ENCODE results near the gene ROCK2. TPM values are rescaled to one million over a fixed set of nuclear protein-coding genes. Genes with fewer than 3 reads are reported as not detected.
A peak's percentile ranks its signal among the peaks of the same experiment; 100 is the strongest.

ROCK2 gene
- total and polyA plus RNA-seq, 2 of the 13 experiments (the other 11 are each of a cell fraction or from before 2014, with no cell fraction given), result 38.1 to 119 TPM

DNA sequence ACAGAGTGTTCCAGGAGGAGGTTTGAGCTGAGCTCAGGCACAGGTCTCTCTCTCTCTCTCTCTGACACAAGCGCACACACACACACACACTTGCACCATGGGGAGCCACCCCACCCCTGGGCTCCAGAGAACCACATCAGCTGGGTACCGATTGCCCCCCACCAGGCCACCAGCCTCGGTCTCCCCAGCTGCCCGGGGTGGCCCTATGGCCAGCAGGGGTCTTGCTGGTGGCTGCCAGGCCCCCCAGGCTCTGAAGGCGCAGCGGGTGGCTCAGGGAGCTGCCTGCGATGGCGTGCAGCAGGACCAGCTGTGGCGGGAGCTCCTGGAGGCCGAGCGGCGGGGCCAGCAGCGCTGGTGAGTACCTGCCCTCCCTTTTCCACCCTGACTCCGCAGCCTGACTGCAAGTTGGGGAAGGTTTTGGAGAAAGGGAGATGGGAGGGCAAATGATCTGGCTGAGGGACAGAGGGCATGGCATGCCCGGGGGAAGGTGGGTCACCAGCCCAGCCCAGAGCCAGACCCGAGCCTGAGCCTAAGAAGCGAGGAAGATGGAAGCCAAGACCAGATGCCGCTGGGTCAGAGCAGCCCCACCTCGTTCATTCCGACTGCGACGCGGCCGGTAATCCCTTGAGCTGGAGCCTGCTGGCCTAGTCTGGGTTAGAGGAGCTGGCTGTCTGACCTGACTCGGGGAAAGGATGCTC is 211.0 kb downstream of the ROCK2 start (continued):
- TF ChIP-seq PITX1 (CRISPR knock-in tag; IDR thresholded peaks at IDR 0.05) (peak; percentile 54; the same call in 1 of the 2 replicates), ZKSCAN1 (IDR thresholded peaks at IDR 0.05; ENCODE audit: low read length) (no peak), ZNF431 (CRISPR knock-in tag; IDR thresholded peaks at IDR 0.05; ENCODE audit: borderline replicate concordance, low read depth) (no peak), ZNF713 (CRISPR knock-in tag; IDR thresholded peaks at IDR 0.05) (0 out of 2 replicates have a peak, but pooled peaks have one; percentile 87), HNRNPLL (IDR thresholded peaks at IDR 0.05; ENCODE audit: low read depth, low read length, poor library complexity, severe bottlenecking) (peak; percentile 42), ZNF678 (CRISPR knock-in tag; IDR thresholded peaks at IDR 0.05) (no peak), ZNF253 (CRISPR knock-in tag; IDR thresholded peaks at IDR 0.05; ENCODE audit: borderline replicate concordance) (no peak), GLI4 (CRISPR knock-in tag; IDR thresholded peaks at IDR 0.05; ENCODE audit: borderline replicate concordance) (no peak), ZZZ3 (CRISPR knock-in tag; IDR thresholded peaks at IDR 0.05; ENCODE audit: borderline replicate concordance) (no peak), AGO1 (IDR thresholded peaks at IDR 0.05; ENCODE audit: low read depth, low read length, poor library complexity, severe bottlenecking) (no peak), ATF7-NPFF (CRISPR knock-in tag; IDR thresholded peaks at IDR 0.05; ENCODE audit: low read depth) (peak; percentile 51; the same call in 1 of the 2 replicates)
- TF ChIP-seq, protein P1, sequence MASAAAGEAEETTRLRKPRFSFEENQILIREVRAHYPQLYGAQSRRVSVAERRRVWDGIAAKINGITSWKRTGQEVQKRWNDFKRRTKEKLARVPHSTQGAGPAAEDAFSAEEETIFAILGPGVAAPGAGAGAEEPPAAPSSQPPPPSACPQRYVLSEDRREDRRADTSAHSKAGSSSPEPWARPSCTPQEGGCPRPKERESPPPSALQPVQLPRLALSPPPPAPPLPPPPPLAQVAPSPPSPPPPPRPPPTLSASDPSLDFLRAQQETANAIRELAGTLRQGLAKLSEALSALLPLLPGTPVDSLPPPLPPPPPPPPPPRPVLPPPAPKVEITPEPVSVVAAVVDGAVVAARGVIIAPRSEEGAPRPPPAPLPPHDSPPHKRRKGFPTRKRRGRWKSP (CRISPR knock-in tag; IDR thresholded peaks at IDR 0.05), result no peak; the same call in 1 of the 2 replicates
- TF ChIP-seq, protein P2, sequence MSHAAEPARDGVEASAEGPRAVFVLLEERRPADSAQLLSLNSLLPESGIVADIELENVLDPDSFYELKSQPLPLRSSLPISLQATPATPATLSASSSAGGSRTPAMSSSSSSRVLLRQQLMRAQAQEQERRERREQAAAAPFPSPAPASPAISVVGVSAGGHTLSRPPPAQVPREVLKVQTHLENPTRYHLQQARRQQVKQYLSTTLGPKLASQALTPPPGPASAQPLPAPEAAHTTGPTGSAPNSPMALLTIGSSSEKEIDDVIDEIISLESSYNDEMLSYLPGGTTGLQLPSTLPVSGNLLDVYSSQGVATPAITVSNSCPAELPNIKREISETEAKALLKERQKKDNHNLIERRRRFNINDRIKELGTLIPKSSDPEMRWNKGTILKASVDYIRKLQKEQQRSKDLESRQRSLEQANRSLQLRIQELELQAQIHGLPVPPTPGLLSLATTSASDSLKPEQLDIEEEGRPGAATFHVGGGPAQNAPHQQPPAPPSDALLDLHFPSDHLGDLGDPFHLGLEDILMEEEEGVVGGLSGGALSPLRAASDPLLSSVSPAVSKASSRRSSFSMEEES (CRISPR knock-in tag; IDR thresholded peaks at IDR 0.05), result no peak
- TF ChIP-seq, protein P3, sequence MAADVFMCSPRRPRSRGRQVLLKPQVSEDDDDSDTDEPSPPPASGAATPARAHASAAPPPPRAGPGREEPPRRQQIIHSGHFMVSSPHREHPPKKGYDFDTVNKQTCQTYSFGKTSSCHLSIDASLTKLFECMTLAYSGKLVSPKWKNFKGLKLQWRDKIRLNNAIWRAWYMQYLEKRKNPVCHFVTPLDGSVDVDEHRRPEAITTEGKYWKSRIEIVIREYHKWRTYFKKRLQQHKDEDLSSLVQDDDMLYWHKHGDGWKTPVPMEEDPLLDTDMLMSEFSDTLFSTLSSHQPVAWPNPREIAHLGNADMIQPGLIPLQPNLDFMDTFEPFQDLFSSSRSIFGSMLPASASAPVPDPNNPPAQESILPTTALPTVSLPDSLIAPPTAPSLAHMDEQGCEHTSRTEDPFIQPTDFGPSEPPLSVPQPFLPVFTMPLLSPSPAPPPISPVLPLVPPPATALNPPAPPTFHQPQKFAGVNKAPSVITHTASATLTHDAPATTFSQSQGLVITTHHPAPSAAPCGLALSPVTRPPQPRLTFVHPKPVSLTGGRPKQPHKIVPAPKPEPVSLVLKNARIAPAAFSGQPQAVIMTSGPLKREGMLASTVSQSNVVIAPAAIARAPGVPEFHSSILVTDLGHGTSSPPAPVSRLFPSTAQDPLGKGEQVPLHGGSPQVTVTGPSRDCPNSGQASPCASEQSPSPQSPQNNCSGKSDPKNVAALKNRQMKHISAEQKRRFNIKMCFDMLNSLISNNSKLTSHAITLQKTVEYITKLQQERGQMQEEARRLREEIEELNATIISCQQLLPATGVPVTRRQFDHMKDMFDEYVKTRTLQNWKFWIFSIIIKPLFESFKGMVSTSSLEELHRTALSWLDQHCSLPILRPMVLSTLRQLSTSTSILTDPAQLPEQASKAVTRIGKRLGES (CRISPR knock-in tag; IDR thresholded peaks at IDR 0.05; ENCODE audit: borderline replicate concordance), result no peak
- TF ChIP-seq, protein P4, sequence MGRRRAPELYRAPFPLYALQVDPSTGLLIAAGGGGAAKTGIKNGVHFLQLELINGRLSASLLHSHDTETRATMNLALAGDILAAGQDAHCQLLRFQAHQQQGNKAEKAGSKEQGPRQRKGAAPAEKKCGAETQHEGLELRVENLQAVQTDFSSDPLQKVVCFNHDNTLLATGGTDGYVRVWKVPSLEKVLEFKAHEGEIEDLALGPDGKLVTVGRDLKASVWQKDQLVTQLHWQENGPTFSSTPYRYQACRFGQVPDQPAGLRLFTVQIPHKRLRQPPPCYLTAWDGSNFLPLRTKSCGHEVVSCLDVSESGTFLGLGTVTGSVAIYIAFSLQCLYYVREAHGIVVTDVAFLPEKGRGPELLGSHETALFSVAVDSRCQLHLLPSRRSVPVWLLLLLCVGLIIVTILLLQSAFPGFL (CRISPR knock-in tag; IDR thresholded peaks at IDR 0.05), result no peak
- TF ChIP-seq, protein P5, sequence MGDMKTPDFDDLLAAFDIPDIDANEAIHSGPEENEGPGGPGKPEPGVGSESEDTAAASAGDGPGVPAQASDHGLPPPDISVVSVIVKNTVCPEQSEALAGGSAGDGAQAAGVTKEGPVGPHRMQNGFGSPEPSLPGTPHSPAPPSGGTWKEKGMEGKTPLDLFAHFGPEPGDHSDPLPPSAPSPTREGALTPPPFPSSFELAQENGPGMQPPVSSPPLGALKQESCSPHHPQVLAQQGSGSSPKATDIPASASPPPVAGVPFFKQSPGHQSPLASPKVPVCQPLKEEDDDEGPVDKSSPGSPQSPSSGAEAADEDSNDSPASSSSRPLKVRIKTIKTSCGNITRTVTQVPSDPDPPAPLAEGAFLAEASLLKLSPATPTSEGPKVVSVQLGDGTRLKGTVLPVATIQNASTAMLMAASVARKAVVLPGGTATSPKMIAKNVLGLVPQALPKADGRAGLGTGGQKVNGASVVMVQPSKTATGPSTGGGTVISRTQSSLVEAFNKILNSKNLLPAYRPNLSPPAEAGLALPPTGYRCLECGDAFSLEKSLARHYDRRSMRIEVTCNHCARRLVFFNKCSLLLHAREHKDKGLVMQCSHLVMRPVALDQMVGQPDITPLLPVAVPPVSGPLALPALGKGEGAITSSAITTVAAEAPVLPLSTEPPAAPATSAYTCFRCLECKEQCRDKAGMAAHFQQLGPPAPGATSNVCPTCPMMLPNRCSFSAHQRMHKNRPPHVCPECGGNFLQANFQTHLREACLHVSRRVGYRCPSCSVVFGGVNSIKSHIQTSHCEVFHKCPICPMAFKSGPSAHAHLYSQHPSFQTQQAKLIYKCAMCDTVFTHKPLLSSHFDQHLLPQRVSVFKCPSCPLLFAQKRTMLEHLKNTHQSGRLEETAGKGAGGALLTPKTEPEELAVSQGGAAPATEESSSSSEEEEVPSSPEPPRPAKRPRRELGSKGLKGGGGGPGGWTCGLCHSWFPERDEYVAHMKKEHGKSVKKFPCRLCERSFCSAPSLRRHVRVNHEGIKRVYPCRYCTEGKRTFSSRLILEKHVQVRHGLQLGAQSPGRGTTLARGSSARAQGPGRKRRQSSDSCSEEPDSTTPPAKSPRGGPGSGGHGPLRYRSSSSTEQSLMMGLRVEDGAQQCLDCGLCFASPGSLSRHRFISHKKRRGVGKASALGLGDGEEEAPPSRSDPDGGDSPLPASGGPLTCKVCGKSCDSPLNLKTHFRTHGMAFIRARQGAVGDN (CRISPR knock-in tag; IDR thresholded peaks at IDR 0.05), result peak; percentile 70

Measured in HepG2 (cell line).